Gastrocnemius medialis (tissue), 4 donors: ENCODE measurements around the gene CA6.
"Not testable (repeated sequence)": the region's sequence is repeated elsewhere in the genome, so short reads cannot be mapped to it uniquely, and the experiment has no call there.

Experiments used
- POLR2A ChIP-seq, 2 donors: fragments of 450-650 bp; IDR thresholded peaks; one replicate each; pipeline ENCODE4 v1.6.1; 2017; ENCODE audit warnings: antibody characterized with exemption in 2 of 2, mild to moderate bottlenecking in 2 of 2, moderate library complexity in 2 of 2
- TF ChIP-seq, protein P1 (sequence below), 5 experiments: fragments of 450-650 bp in 3 of 5; fragments of 200-600 bp in 2 of 5; sonication (generic) in 2 of 5; IDR thresholded peaks in 4 of 5; conservative IDR thresholded peaks in 1 of 5; 1 replicate in 4 of 5; 2 replicates in 1 of 5; pipeline ENCODE4 v1.5.1; 2016 to 2019; ENCODE audit warnings: antibody characterized with exemption in 5 of 5, mild to moderate bottlenecking in 3 of 5, moderate library complexity in 3 of 5

GRCh38 chr1:8900684-8901083, 45.0 kb upstream of the CA6 start:
- not testable (repeated sequence) for TF ChIP-seq POLR2A (IDR thresholded peaks at IDR 0.05)
- TF ChIP-seq, protein P1, sequence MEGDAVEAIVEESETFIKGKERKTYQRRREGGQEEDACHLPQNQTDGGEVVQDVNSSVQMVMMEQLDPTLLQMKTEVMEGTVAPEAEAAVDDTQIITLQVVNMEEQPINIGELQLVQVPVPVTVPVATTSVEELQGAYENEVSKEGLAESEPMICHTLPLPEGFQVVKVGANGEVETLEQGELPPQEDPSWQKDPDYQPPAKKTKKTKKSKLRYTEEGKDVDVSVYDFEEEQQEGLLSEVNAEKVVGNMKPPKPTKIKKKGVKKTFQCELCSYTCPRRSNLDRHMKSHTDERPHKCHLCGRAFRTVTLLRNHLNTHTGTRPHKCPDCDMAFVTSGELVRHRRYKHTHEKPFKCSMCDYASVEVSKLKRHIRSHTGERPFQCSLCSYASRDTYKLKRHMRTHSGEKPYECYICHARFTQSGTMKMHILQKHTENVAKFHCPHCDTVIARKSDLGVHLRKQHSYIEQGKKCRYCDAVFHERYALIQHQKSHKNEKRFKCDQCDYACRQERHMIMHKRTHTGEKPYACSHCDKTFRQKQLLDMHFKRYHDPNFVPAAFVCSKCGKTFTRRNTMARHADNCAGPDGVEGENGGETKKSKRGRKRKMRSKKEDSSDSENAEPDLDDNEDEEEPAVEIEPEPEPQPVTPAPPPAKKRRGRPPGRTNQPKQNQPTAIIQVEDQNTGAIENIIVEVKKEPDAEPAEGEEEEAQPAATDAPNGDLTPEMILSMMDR (IDR thresholded peaks at IDR 0.05 in 4 of 5, conservative IDR thresholded peaks at IDR 0.05 in 1 of 5): not testable (repeated sequence)
